Thoracic aorta (tissue), 2 donors: ENCODE measurements around the gene BTBD3. TPM values are rescaled to one million over a fixed set of nuclear protein-coding genes. Genes with fewer than 3 reads are reported as not detected.

Experiments
- ATAC-seq: fragments of 150-250 bp; one replicate; pipeline ENCODE4 v1.8.0; 2017; ENCODE audit warnings: low read depth; ENCODE audit not compliant: insufficient number of reproducible peaks, low FRiP score
- DNase-seq: peaks from one replicate; pipeline ENCODE4 v3.0.0-alpha.2; 2020; ENCODE audit warnings: low spot score
- H3K27ac ChIP-seq, 2 donors: fragments of 200-600 bp; sonication (generic); 1 replicate in 1 of 2; 2 replicates in 1 of 2; pipeline ENCODE4 v1.5.1; 2016; ENCODE audit warnings: mild to moderate bottlenecking in 2 of 2, moderate library complexity in 2 of 2
- H3K27me3 ChIP-seq: fragments of 200-600 bp; sonication (generic); replicated peaks from 2 replicates; pipeline ENCODE4 v1.6.0; 2016; ENCODE audit warnings: mild to moderate bottlenecking; ENCODE audit not compliant: insufficient read depth
- H3K36me3 ChIP-seq: fragments of 200-600 bp; sonication (generic); one replicate; pipeline ENCODE4 v1.5.1; 2016
- H3K4me1 ChIP-seq, 2 donors: fragments of 200-600 bp; sonication (generic); 1 replicate in 1 of 2; 2 replicates in 1 of 2; pipeline versions ENCODE4 v1.5.1 to v1.6.0; 2016; ENCODE audit warnings: low read depth in 2 of 2, mild to moderate bottlenecking in 1 of 2; ENCODE audit not compliant: control insufficient read depth in 1 of 2
- H3K4me3 ChIP-seq: fragments of 200-600 bp; sonication (generic); 2 replicates; pipeline ENCODE4 v1.5.1; 2016; ENCODE audit warnings: mild to moderate bottlenecking
- H3K9me3 ChIP-seq: fragments of 200-600 bp; sonication (generic); 2 replicates; pipeline ENCODE4 v1.5.1; 2016
- total RNA-seq, 2 donors: library from RNA; depleted of rRNA; stranded (reverse); fragments of >200 nt; gene quantifications; one replicate each; pipeline versions ENCODE4 v1.1.0 to v1.2.3, GENCODE V29; 2016
- TF ChIP-seq, protein P1 (sequence below): fragments of 200-600 bp; sonication (generic); IDR thresholded peaks from one replicate; pipeline ENCODE4 v1.5.1; 2019; ENCODE audit warnings: antibody characterized with exemption

Gene BTBD3
- total RNA-seq, 2 donors from 2014 or later: 12.3 to 43.8 TPM

DNA sequence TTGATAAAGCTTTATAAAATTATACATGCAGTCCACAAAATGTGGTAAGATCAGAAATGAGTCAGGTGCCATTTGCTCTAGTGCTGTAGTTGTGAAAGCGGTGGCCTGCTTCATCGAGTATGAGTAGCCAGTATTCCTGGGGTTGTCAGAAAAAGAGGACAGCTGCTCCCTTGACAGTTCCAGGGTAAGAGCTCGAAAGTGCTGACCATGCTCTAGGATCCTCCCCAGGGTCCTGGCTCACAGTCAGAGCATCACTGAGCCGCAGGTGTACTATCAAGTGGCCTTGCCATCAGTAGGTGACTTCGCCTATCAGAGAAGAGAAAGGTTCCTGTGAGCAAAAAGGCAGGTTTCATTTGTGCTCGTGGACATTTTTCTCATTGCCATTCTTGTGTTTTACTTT lies 3.6 kb downstream of the BTBD3 start:
- Histone ChIP-seq H3K9me3 (no peaks in the 10 kb centered on the region), H3K4me1 (peaks cover 0 to 24% of the 10 kb centered on the region in 2 donors), H3K27ac (no peak overlapping the region), H3K36me3 (no peaks in the 10 kb centered on the region), H3K4me3 (no peak overlapping the region), H3K27me3 (no peaks in the 10 kb centered on the region)
- ATAC-seq (no peak), DNase-seq (no peak)
- TF ChIP-seq, protein P1, sequence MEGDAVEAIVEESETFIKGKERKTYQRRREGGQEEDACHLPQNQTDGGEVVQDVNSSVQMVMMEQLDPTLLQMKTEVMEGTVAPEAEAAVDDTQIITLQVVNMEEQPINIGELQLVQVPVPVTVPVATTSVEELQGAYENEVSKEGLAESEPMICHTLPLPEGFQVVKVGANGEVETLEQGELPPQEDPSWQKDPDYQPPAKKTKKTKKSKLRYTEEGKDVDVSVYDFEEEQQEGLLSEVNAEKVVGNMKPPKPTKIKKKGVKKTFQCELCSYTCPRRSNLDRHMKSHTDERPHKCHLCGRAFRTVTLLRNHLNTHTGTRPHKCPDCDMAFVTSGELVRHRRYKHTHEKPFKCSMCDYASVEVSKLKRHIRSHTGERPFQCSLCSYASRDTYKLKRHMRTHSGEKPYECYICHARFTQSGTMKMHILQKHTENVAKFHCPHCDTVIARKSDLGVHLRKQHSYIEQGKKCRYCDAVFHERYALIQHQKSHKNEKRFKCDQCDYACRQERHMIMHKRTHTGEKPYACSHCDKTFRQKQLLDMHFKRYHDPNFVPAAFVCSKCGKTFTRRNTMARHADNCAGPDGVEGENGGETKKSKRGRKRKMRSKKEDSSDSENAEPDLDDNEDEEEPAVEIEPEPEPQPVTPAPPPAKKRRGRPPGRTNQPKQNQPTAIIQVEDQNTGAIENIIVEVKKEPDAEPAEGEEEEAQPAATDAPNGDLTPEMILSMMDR: no peak

DNA sequence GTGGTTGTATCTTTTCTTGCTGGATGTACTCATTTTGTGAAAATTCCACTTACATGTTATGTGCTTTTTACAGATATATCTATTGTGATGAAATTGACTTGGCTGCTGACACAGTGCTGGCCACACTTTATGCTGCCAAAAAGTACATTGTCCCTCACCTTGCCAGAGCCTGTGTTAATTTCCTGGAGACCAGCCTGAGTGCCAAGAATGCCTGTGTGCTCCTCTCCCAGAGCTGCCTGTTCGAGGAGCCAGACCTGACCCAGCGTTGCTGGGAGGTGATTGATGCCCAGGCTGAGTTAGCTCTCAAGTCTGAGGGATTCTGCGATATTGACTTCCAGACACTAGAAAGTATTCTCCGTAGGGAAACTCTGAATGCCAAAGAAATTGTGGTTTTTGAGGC lies 4.9 kb downstream of the BTBD3 start:
- Histone ChIP-seq H3K27ac (no peak overlapping the region), H3K9me3 (no peaks in the 10 kb centered on the region), H3K27me3 (no peaks in the 10 kb centered on the region), H3K4me3 (no peak overlapping the region), H3K4me1 (peaks cover 0 to 19% of the 10 kb centered on the region in 2 donors), H3K36me3 (no peaks in the 10 kb centered on the region)
- TF ChIP-seq, protein P1: no peak
- ATAC-seq: no peak
- no peak for DNase-seq

DNA sequence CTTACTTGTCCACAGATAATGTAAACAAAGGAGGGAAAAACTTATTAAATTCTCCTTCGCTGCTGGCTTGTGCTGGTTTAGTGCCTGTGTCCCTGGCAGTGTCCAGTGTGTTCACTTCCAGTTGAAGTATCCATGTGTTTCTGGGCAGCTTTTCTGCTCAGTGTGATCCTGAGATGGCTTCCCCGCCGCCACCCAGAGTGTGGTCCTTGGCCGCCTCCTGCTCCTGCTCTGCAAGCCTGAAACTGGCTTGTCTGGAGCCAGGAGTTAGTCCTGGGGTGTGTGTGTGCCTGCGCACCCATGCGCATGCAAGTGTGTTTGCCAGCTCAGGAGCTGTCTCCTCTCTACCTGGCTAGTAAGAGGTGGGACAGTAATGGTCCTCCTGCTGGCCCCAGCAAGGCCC lies 7.2 kb downstream of the BTBD3 start:
- TF ChIP-seq, protein P1: no peak
- no peak for ATAC-seq
- no peaks in the 10 kb centered on the region for H3K27me3 ChIP-seq

DNA sequence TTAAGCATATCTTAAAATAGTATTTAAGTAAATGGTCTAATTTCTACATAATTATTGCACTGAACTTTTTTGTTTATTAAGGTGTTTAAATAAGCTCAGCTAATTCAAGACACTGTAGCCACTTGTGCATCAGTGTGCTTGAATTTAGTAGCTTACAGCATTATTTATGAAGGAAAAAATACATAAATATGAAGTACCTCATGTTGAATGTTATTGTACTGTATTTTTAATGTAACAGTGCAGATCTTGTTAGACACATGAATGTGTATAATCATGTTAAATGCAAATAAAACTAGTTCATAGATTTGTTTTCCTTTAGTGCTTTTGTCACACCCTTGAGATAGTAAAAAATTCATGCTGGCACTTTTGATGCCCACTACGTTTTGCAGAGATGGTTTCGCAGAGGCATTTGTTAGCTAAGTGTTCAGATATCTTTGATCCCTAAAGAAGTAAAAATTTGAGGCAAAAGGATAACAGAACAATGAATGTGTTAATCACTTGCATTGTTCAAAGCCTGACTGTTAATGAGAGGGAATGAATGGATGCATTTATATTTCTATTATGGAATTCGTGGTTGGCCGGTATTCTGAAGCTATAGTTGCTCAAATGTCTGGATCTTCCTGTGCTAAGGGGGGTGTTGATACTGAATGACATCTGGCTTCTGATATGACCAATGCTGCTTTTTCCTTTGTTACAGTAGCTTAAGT lies 8.8 kb downstream of the BTBD3 start:
- Histone ChIP-seq H3K9me3 (no peaks in the 10 kb centered on the region), H3K36me3 (no peaks in the 10 kb centered on the region), H3K4me1 (no peaks in the 10 kb centered on the region), H3K27me3 (no peaks in the 10 kb centered on the region), H3K4me3 (no peak overlapping the region), H3K27ac (no peak overlapping the region)
- TF ChIP-seq, protein P1: no peak
- DNase-seq (no peak), ATAC-seq (no peak)

More for the DNA sequence above, 7.2 kb downstream of the BTBD3 start:
- Histone ChIP-seq H3K4me1 (no peaks in the 10 kb centered on the region), H3K36me3 (no peaks in the 10 kb centered on the region), H3K27ac (no peak overlapping the region), H3K9me3 (no peaks in the 10 kb centered on the region), H3K4me3 (no peak overlapping the region)
- DNase-seq: no peak

DNA sequence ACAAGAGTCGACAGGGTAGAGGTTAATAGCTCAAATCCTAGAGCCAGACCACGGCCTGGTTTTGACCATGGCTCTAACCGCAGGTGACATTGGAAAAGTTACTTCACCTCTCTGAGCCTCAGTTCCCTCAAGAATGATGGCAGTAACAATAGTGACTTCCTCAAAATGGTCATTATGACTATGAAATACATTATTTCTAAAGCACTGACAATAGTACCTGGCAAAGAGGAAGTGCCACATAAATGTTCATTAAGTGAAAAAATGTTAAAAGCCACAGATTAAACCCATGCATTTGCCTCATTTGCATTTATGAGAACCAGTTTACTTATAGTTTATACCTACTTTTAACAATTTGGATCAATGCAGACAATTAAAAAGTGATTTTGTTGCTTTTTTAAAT lies 12.3 kb downstream of the BTBD3 start:
- H3K4me1 ChIP-seq: no peaks in the 10 kb centered on the region
- ATAC-seq (no peak), DNase-seq (no peak)
- no peaks in the 10 kb centered on the region for H3K9me3 ChIP-seq
- TF ChIP-seq, protein P1: no peak
- no peaks in the 10 kb centered on the region for H3K27me3 ChIP-seq
- no peak overlapping the region for H3K4me3 ChIP-seq
- no peaks in the 10 kb centered on the region for H3K36me3 ChIP-seq
- H3K27ac ChIP-seq: no peak overlapping the region
